Natural killer cell (primary cell): ENCODE results near the gene ARL17B. TPM values are rescaled to one million over a fixed set of nuclear protein-coding genes. Genes with fewer than 3 reads are reported as not detected.
"Not testable (repeated sequence)": the region's sequence is repeated elsewhere in the genome, so short reads cannot be mapped to it uniquely, and the experiment has no call there.

Experiments
- ATAC-seq, 3 donors: fragments of 150-1000 bp in 2 of 3; fragments of 200-7000 bp in 1 of 3; cut with Tn5 transposase; 1 replicate in 1 of 3; 2 replicates in 2 of 3; pipeline ENCODE4 v1.10.0; 2021; ENCODE audit warnings: mild to moderate bottlenecking in 2 of 3, moderate library complexity in 2 of 3
- DNase-seq, 2 donors: peaks; one replicate each; pipeline versions ENCODE4 v3.0.0 to v3.0.0-alpha.2; 2013 to 2021; ENCODE audit warnings: mixed read lengths in 1 of 2
- H3K27ac ChIP-seq: one replicate; pipeline ENCODE4 v1.5.1; 2013; ENCODE audit warnings: mild to moderate bottlenecking, low read length
- H3K27me3 ChIP-seq: one replicate; pipeline ENCODE4 v1.6.1; 2013; ENCODE audit warnings: low read length; ENCODE audit not compliant: control insufficient read depth, insufficient read depth
- H3K36me3 ChIP-seq: one replicate; pipeline ENCODE4 v1.6.1; 2013; ENCODE audit warnings: low read length; ENCODE audit not compliant: control insufficient read depth, insufficient read depth
- H3K4me1 ChIP-seq: one replicate; pipeline ENCODE4 v1.6.1; 2013; ENCODE audit warnings: low read length; ENCODE audit not compliant: control insufficient read depth, insufficient read depth
- H3K4me3 ChIP-seq: one replicate; pipeline ENCODE4 v1.5.1; 2013; ENCODE audit warnings: low read length
- H3K9me3 ChIP-seq: one replicate; pipeline ENCODE4 v1.6.1; 2013; ENCODE audit warnings: low read length; ENCODE audit not compliant: control insufficient read depth, insufficient read depth
- H3K27ac Mint-ChIP-seq, 2 donors: one replicate each; pipeline ENCODE4 v1.8.0; 2022; ENCODE audit warnings: mild to moderate bottlenecking in 2 of 2, mixed read lengths in 2 of 2, moderate library complexity in 1 of 2
- H3K27me3 Mint-ChIP-seq, 2 donors: one replicate each; pipeline ENCODE4 v1.8.0; 2022; ENCODE audit warnings: low read depth in 2 of 2, mixed read lengths in 2 of 2
- H3K36me3 Mint-ChIP-seq: one replicate; pipeline ENCODE4 v1.8.0; 2022; ENCODE audit warnings: mixed read lengths
- H3K4me1 Mint-ChIP-seq, 2 donors: one replicate each; pipeline ENCODE4 v1.8.0; 2022; ENCODE audit warnings: mixed read lengths in 2 of 2
- H3K4me3 Mint-ChIP-seq: one replicate; pipeline ENCODE4 v1.8.0; 2022; ENCODE audit warnings: mild to moderate bottlenecking, moderate library complexity, mixed read lengths
- H3K9me3 Mint-ChIP-seq, 2 donors: one replicate each; pipeline ENCODE4 v1.8.0; 2022; ENCODE audit warnings: mixed read lengths in 2 of 2
- WGBS: methylation state at CpG from one replicate; pipeline ENCODE4 v1.1.7; 2013; ENCODE audit warnings: missing lambda C conversion rate; ENCODE audit not compliant: insufficient coverage; 5-methylcytosine and 5-hydroxymethylcytosine counted together
- intact Hi-C: fragments of 100-400 bp; cut with micrococcal nuclease; formaldehyde crosslinking; loops from one replicate; pipeline ENCODE4 v1.14.2; 2022
- total RNA-seq, 4 donors: library from RNA; stranded (reverse); fragments of 120-200 nt in 1 of 4; gene quantifications; one replicate each; pipeline versions ENCODE4 v1.2.3 to v1.2.4, GENCODE V29; 2013 to 2022

ARL17B gene
- total RNA-seq, 3 donors from 2014 or later (not counting 1 experiment from before 2014, with no cell fraction given): 18.6 to 30.3 (median 20.0) TPM

- H3K36me3 ChIP-seq, H3K4me3 ChIP-seq, intact Hi-C loops, H3K4me1 ChIP-seq, H3K4me3 Mint-ChIP-seq, H3K9me3 Mint-ChIP-seq, H3K27me3 ChIP-seq, H3K36me3 Mint-ChIP-seq, ATAC-seq, H3K4me1 Mint-ChIP-seq, DNase-seq, H3K27me3 Mint-ChIP-seq, H3K27ac ChIP-seq, H3K9me3 ChIP-seq, H3K27ac Mint-ChIP-seq: not testable (repeated sequence)
- WGBS: 92% methylated on average over 3 of the region's 3 CpGs
These were observed 112.4 kb downstream of the ARL17B start for GRCh38 chr17:46249153-46249552.

- intact Hi-C loops, H3K27ac Mint-ChIP-seq, H3K4me1 Mint-ChIP-seq, H3K27me3 ChIP-seq, H3K27ac ChIP-seq, H3K9me3 ChIP-seq, H3K9me3 Mint-ChIP-seq, H3K36me3 ChIP-seq, H3K27me3 Mint-ChIP-seq, H3K4me3 ChIP-seq, DNase-seq, H3K4me3 Mint-ChIP-seq, H3K4me1 ChIP-seq, H3K36me3 Mint-ChIP-seq: not testable (repeated sequence)
- peak; percentile 50 to 73 (median 67) for ATAC-seq
- WGBS: 68% methylated on average over 3 of the region's 14 CpGs
These were observed 116.4 kb downstream of the ARL17B start for GRCh38 chr17:46244949-46245768.

GRCh38 chr17:46244339-46244913, 117.1 kb downstream of the ARL17B start:
- H3K4me3 Mint-ChIP-seq, H3K27ac Mint-ChIP-seq, intact Hi-C loops, H3K4me1 Mint-ChIP-seq, H3K36me3 Mint-ChIP-seq, H3K27me3 ChIP-seq, H3K36me3 ChIP-seq, H3K27me3 Mint-ChIP-seq, H3K4me1 ChIP-seq, ATAC-seq, H3K27ac ChIP-seq, H3K4me3 ChIP-seq, DNase-seq, H3K9me3 ChIP-seq, H3K9me3 Mint-ChIP-seq: not testable (repeated sequence)
- WGBS: 100% methylated on average over 5 of the region's 27 CpGs

- H3K27me3 Mint-ChIP-seq, H3K36me3 ChIP-seq, ATAC-seq, H3K4me1 Mint-ChIP-seq, H3K4me3 Mint-ChIP-seq, H3K36me3 Mint-ChIP-seq, H3K27me3 ChIP-seq, H3K4me3 ChIP-seq, H3K9me3 Mint-ChIP-seq, H3K27ac ChIP-seq, H3K4me1 ChIP-seq, H3K27ac Mint-ChIP-seq, intact Hi-C loops, H3K9me3 ChIP-seq, DNase-seq: not testable (repeated sequence)
- 92% methylated on average over 7 of the region's 23 CpGs for WGBS
These were observed 117.6 kb downstream of the ARL17B start for GRCh38 chr17:46243928-46244327.

GRCh38 chr17:46243505-46243904, 118.1 kb downstream of the ARL17B start:
- H3K4me1 Mint-ChIP-seq, H3K36me3 ChIP-seq, H3K27me3 ChIP-seq, H3K27ac ChIP-seq, ATAC-seq, H3K9me3 Mint-ChIP-seq, H3K36me3 Mint-ChIP-seq, DNase-seq, H3K4me3 ChIP-seq, intact Hi-C loops, H3K27ac Mint-ChIP-seq, H3K27me3 Mint-ChIP-seq, H3K9me3 ChIP-seq, H3K4me3 Mint-ChIP-seq, H3K4me1 ChIP-seq: not testable (repeated sequence)
- 45% methylated on average over 11 of the region's 38 CpGs for WGBS

GRCh38 chr17:46231359-46231758, 130.2 kb downstream of the ARL17B start:
- WGBS: 92% methylated on average over 7 of the region's 8 CpGs
- H3K36me3 Mint-ChIP-seq, H3K9me3 Mint-ChIP-seq, H3K27ac ChIP-seq, intact Hi-C loops, H3K27ac Mint-ChIP-seq, H3K27me3 Mint-ChIP-seq, H3K36me3 ChIP-seq, DNase-seq, H3K4me1 Mint-ChIP-seq, H3K4me3 ChIP-seq, H3K4me3 Mint-ChIP-seq, H3K27me3 ChIP-seq, H3K4me1 ChIP-seq, H3K9me3 ChIP-seq, ATAC-seq: not testable (repeated sequence)

- H3K27me3 Mint-ChIP-seq, H3K27ac ChIP-seq, H3K27me3 ChIP-seq, H3K4me1 Mint-ChIP-seq, H3K36me3 ChIP-seq, intact Hi-C loops, H3K9me3 ChIP-seq, H3K9me3 Mint-ChIP-seq, H3K4me1 ChIP-seq, H3K36me3 Mint-ChIP-seq: not testable (repeated sequence)
- DNase-seq (peak; percentile 89 to 91), ATAC-seq (peak; percentile 99 to 100 (median 100))
- H3K27ac Mint-ChIP-seq: peak overlapping the region; percentile 63 to 85
- peak overlapping the region; percentile 40 for H3K4me3 ChIP-seq
- WGBS: 0% methylated on average over 9 of the region's 22 CpGs
- H3K4me3 Mint-ChIP-seq: peak overlapping the region; percentile 88
These were observed 136.2 kb downstream of the ARL17B start for GRCh38 chr17:46225274-46225794.

GRCh38 chr17:46224864-46225263, 136.7 kb downstream of the ARL17B start:
- Mint-ChIP-seq H3K27ac (peak overlapping the region; percentile 63 to 85), H3K4me3 (peak overlapping the region; percentile 88)
- H3K36me3 Mint-ChIP-seq, H3K4me1 Mint-ChIP-seq, H3K27me3 Mint-ChIP-seq, H3K9me3 Mint-ChIP-seq, H3K4me1 ChIP-seq, H3K27me3 ChIP-seq, intact Hi-C loops, H3K9me3 ChIP-seq, H3K27ac ChIP-seq, H3K36me3 ChIP-seq: not testable (repeated sequence)
- peak overlapping the region; percentile 40 for H3K4me3 ChIP-seq
- peak in 1 of 2 donors; percentile 30 for DNase-seq
- 0% methylated on average over 30 of the region's 54 CpGs for WGBS
- ATAC-seq: peak; percentile 41 to 66 (median 51)
